Upper lobe of right lung (tissue), 1 donor: ENCODE measurements around the gene PITHD1. TPM values are rescaled to one million over a fixed set of nuclear protein-coding genes. Genes with fewer than 3 reads are reported as not detected.
A peak's percentile ranks its signal among the peaks of the same experiment; 100 is the strongest.

ENCODE experiments used
- ATAC-seq: fragments of 200-7000 bp; cut with Tn5 transposase; one replicate; pipeline ENCODE4 v1.9.1; 2020; ENCODE audit warnings: mild to moderate bottlenecking, moderate library complexity
- DNase-seq: peaks from one replicate; pipeline ENCODE4 v3.0.0-alpha.2; 2020
- H3K27ac ChIP-seq: fragments of 200-600 bp; one replicate; pipeline ENCODE4 v1.8.0; 2022
- H3K27me3 ChIP-seq: fragments of 200-600 bp; one replicate; pipeline ENCODE4 v1.8.0; 2022; ENCODE audit warnings: mild to moderate bottlenecking
- H3K36me3 ChIP-seq: fragments of 200-600 bp; one replicate; pipeline ENCODE4 v1.8.0; 2022
- H3K4me1 ChIP-seq: fragments of 200-600 bp; one replicate; pipeline ENCODE4 v1.8.0; 2022
- H3K4me3 ChIP-seq: fragments of 200-600 bp; one replicate; pipeline ENCODE4 v1.8.0; 2022; ENCODE audit warnings: mild to moderate bottlenecking
- H3K9me3 ChIP-seq: fragments of 200-600 bp; one replicate; pipeline ENCODE4 v1.8.0; 2022
- CTCF ChIP-seq: fragments of 200-600 bp; IDR thresholded peaks from one replicate; pipeline ENCODE4 v1.8.0; 2022; ENCODE audit warnings: antibody characterized with exemption
- intact Hi-C: fragments of 100-400 bp; cut with DNase I; formaldehyde crosslinking; loops from one replicate; pipeline ENCODE4 v1.11.0; 2022
- total RNA-seq: library from RNA; stranded (reverse); fragmentation: NEBNext Ultra II Directional; extraction: Animal tissue kit (Norgen Biotek cat#: 25700); gene quantifications from one replicate; pipeline ENCODE4 v1.2.1, GENCODE V29; 2021
- donor health status: DM: no; HTN: yes; CAD: no; lungs with severe emphysema.

Gene PITHD1
- total RNA-seq, 1 donor from 2014 or later: 46.5 TPM

GRCh38 chr1:23803674-23804073, 25.5 kb downstream of the PITHD1 start:
- Histone ChIP-seq H3K4me3 (no peak overlapping the region), H3K27me3 (no peaks in the 10 kb centered on the region), H3K9me3 (no peaks in the 10 kb centered on the region), H3K27ac (no peak overlapping the region), H3K36me3 (peaks cover 23% of the 10 kb centered on the region), H3K4me1 (peaks cover 20% of the 10 kb centered on the region)
- DNase-seq: no peak
- no peak for TF ChIP-seq CTCF
- intact Hi-C loops: no loop called here
- ATAC-seq: no peak

- DNase-seq (no peak), ATAC-seq (no peak)
- Histone ChIP-seq H3K27ac (no peak overlapping the region), H3K27me3 (no peaks in the 10 kb centered on the region), H3K9me3 (no peaks in the 10 kb centered on the region), H3K36me3 (peaks cover 23% of the 10 kb centered on the region), H3K4me3 (no peak overlapping the region), H3K4me1 (peaks cover 14% of the 10 kb centered on the region)
- no peak for TF ChIP-seq CTCF
- intact Hi-C loops: no loop called here
Observed at GRCh38 chr1:23804183-23804835, 26.1 kb downstream of the PITHD1 start.

DNA sequence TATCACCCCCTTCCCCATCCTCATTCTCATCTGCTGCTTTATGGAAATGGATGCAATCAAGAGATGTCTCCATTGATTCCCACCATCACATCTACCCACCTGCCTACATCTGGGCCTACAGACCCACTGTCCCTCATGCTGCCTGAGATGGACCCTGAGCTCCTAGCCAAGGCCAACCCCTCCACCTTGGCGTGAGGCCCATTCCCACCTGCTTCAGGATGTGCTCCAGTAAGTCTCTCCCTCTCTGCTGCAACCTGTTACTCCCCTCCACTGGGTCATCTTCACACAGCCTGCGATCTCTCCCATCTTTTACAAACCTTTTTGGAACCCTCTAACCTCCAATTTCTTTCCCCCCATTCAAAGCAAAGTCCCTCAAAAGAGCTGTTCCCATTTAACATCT, 26.8 kb downstream of the PITHD1 start:
- Histone ChIP-seq H3K36me3 (peaks cover 23% of the 10 kb centered on the region), H3K4me1 (peaks cover 14% of the 10 kb centered on the region), H3K9me3 (no peaks in the 10 kb centered on the region), H3K27ac (no peak overlapping the region), H3K27me3 (no peaks in the 10 kb centered on the region), H3K4me3 (no peak overlapping the region)
- no peak for TF ChIP-seq CTCF
- DNase-seq: no peak
- intact Hi-C loops: no loop called here
- ATAC-seq: no peak

GRCh38 chr1:23806280-23806679, 28.1 kb downstream of the PITHD1 start:
- Histone ChIP-seq H3K27me3 (no peaks in the 10 kb centered on the region), H3K4me3 (no peak overlapping the region), H3K27ac (no peak overlapping the region), H3K36me3 (peaks cover 23% of the 10 kb centered on the region), H3K9me3 (no peaks in the 10 kb centered on the region), H3K4me1 (peaks cover 18% of the 10 kb centered on the region)
- TF ChIP-seq CTCF: no peak
- ATAC-seq (no peak), DNase-seq (no peak)
- intact Hi-C loops: no loop called here

GRCh38 chr1:23807453-23807852, 29.2 kb downstream of the PITHD1 start:
- TF ChIP-seq CTCF: no peak
- Histone ChIP-seq H3K36me3 (peaks cover 34% of the 10 kb centered on the region), H3K4me3 (no peak overlapping the region)

DNA sequence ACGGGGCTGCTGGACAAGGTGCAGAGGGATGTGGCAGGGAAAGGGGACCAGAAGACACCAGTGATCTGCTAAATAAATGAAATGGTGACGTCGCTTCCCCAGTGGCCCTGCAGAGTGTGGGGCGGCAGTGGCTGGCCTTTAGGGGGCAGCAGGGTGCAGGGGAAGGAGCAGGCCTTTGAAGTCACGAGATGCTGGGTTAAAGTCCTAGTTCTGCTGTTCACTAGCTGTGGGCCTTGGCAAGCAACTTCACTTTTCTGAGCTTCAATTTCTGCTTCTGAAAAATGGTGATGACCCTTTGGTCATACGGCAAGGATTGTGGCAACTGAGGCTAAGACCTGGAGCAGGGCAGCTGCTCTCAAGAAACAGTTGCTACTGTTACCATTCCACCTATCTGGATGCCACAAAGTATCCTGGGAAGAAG, 31.5 kb downstream of the PITHD1 start:
- peak; percentile 94 for ATAC-seq
- Histone ChIP-seq H3K4me1 (peaks cover 10% of the 10 kb centered on the region), H3K27ac (peak overlapping the region; percentile 58), H3K4me3 (no peak overlapping the region), H3K36me3 (peaks cover 52% of the 10 kb centered on the region), H3K9me3 (no peaks in the 10 kb centered on the region), H3K27me3 (no peaks in the 10 kb centered on the region)
- peak; percentile 81 for TF ChIP-seq CTCF
- intact Hi-C loops: no loop called here
- DNase-seq: peak; percentile 91

More at GRCh38 chr1:23807453-23807852, 29.2 kb downstream of the PITHD1 start:
- H3K27me3 ChIP-seq: no peaks in the 10 kb centered on the region
- intact Hi-C loops: no loop called here
- peaks cover 10% of the 10 kb centered on the region for H3K4me1 ChIP-seq
- DNase-seq: no peak
- H3K9me3 ChIP-seq: no peaks in the 10 kb centered on the region
- ATAC-seq: no peak
- no peak overlapping the region for H3K27ac ChIP-seq
